Measurements from ENCODE around the gene MAP2K2. TPM values are rescaled to one million over a fixed set of nuclear protein-coding genes. Genes with fewer than 3 reads are reported as not detected.
A peak's percentile ranks its signal among the peaks of the same experiment; 100 is the strongest.

Gene MAP2K2
- total and polyA plus RNA-seq, 4 experiments from 2014 or later = 44.0 to 126 (median 113) TPM

GRCh38 chr19:4112367-4112766 lies 11.6 kb downstream of the MAP2K2 start:
- Histone ChIP-seq H3K4me1 (ENCODE audit: insufficient read depth, low read length) (peaks cover 54% of the 10 kb centered on the region), H3K36me3 (ENCODE audit: insufficient read depth, low read length) (peaks cover 16% of the 10 kb centered on the region), H3K27me3 (ENCODE audit: insufficient read depth, low read length) (no peaks in the 10 kb centered on the region), H3K27ac (ENCODE audit: low read depth, low read length) (no peak overlapping the region), H3K9me3 (ENCODE audit: control insufficient read depth in 1 of 2, low read length in 2 of 2) (no peaks in the 10 kb centered on the region), H3K4me3 (ENCODE audit: low read length in 2 of 2) (no peak overlapping the region)
- intact Hi-C loops (cut with micrococcal nuclease) = no loop called here
- CTCF ChIA-PET (ENCODE audit: partially characterized antibody) = interaction anchor here (0.9 kb wide), 1 partner anchor 124 kb away, joined by 5 read pairs; no protein-coding TSS in a partner anchor
- H3K9me3 Mint-ChIP-seq = no peaks in the 10 kb centered on the region
- POLR2A ChIA-PET (ENCODE audit: partially characterized antibody) = interaction anchor here (0.7 to 5.1 kb wide), 2 partner anchors 8 to 124 kb away, joined by 3 to 31 read pairs; no protein-coding TSS in a partner anchor
- peaks cover 10 to 53% of the 10 kb centered on the region in 2 donors for H3K36me3 Mint-ChIP-seq
- peak overlapping the region in 3 of 7 donors; percentile 4 to 68 (median 66) for H3K27ac Mint-ChIP-seq
- DNase-seq = no peak
- H3K27me3 Mint-ChIP-seq = no peaks in the 10 kb centered on the region
- H3K4me1 Mint-ChIP-seq = peaks cover 16 to 62% (median 35%) of the 10 kb centered on the region in 4 donors
- H3K4me3 Mint-ChIP-seq = no peak overlapping the region

GRCh38 chr19:4109626-4109945 lies 14.3 kb downstream of the MAP2K2 start:
- peak overlapping the region; percentile 60 for H3K27ac ChIP-seq (ENCODE audit: low read depth, low read length)
- H3K4me3 ChIP-seq (ENCODE audit: low read length in 2 of 2) = no peak overlapping the region

GRCh38 chr19:4108767-4109625 lies 14.9 kb downstream of the MAP2K2 start:
- Histone ChIP-seq H3K36me3 (ENCODE audit: insufficient read depth, low read length) (peaks cover 14% of the 10 kb centered on the region), H3K9me3 (ENCODE audit: control insufficient read depth in 1 of 2, low read length in 2 of 2) (no peaks in the 10 kb centered on the region), H3K4me3 (ENCODE audit: low read length in 2 of 2) (no peak overlapping the region), H3K4me1 (ENCODE audit: insufficient read depth, low read length) (peaks cover 56% of the 10 kb centered on the region), H3K27me3 (ENCODE audit: insufficient read depth, low read length) (no peaks in the 10 kb centered on the region), H3K27ac (ENCODE audit: low read depth, low read length) (peak overlapping the region; percentile 60)
- CTCF ChIA-PET (ENCODE audit: partially characterized antibody) = interaction anchor here (0.6 to 1.4 kb wide), 5 partner anchors 10 to 34 kb away, joined by 3 to 5 read pairs (median 3); no protein-coding TSS in a partner anchor
- Mint-ChIP-seq H3K36me3 (peaks cover 12 to 47% of the 10 kb centered on the region in 2 donors), H3K4me3 (peak overlapping the region; percentile 45 to 81 (median 68)), H3K4me1 (peaks cover 19 to 72% (median 40%) of the 10 kb centered on the region in 4 donors), H3K27me3 (no peaks in the 10 kb centered on the region), H3K27ac (peak overlapping the region; percentile 87 to 97 (median 95)), H3K9me3 (peaks cover 0 to 5% (median 0%) of the 10 kb centered on the region in 8 donors)
- intact Hi-C loops (cut with micrococcal nuclease) = loop anchor here (2.0 to 10.0 kb wide), 2 partner anchors 42 to 76 kb away; partner anchors contain the start of genes ANKRD24, SIRT6 and ZBTB7A
- peak; percentile 73 to 87 (median 77) for DNase-seq
- POLR2A ChIA-PET (ENCODE audit: partially characterized antibody) = interaction anchor here (0.8 to 3.2 kb wide), 13 partner anchors 8 to 124 kb away, joined by 3 to 16 read pairs (median 5); partner anchors contain the start of genes EEF2 and ZBTB7A

More at GRCh38 chr19:4109626-4109945, 14.3 kb downstream of the MAP2K2 start:
- no peaks in the 10 kb centered on the region for H3K27me3 ChIP-seq (ENCODE audit: insufficient read depth, low read length)
- ChIA-PET POLR2A (ENCODE audit: partially characterized antibody) (interaction anchor here (0.8 to 3.2 kb wide), 12 partner anchors 8 to 124 kb away, joined by 3 to 16 read pairs (median 4); partner anchors contain the start of genes EEF2 and ZBTB7A), CTCF (ENCODE audit: partially characterized antibody) (interaction anchor here (0.6 to 1.3 kb wide), 4 partner anchors 10 to 34 kb away, joined by 3 to 5 read pairs (median 4); no protein-coding TSS in a partner anchor)
- DNase-seq = no peak
- no peaks in the 10 kb centered on the region for H3K9me3 ChIP-seq (ENCODE audit: control insufficient read depth in 1 of 2, low read length in 2 of 2)
- Mint-ChIP-seq H3K36me3 (peaks cover 12 to 45% of the 10 kb centered on the region in 2 donors), H3K4me3 (peak overlapping the region in 3 of 8 donors; percentile 27 to 81 (median 71)), H3K27ac (peak overlapping the region; percentile 87 to 97 (median 95)), H3K4me1 (peaks cover 19 to 72% (median 38%) of the 10 kb centered on the region in 4 donors), H3K9me3 (peaks cover 0 to 5% (median 0%) of the 10 kb centered on the region in 8 donors), H3K27me3 (no peaks in the 10 kb centered on the region)
- H3K36me3 ChIP-seq (ENCODE audit: insufficient read depth, low read length) = peaks cover 14% of the 10 kb centered on the region
- intact Hi-C loops (cut with micrococcal nuclease) = loop anchor here (2.0 to 10.0 kb wide), 2 partner anchors 43 to 75 kb away; partner anchors contain the start of genes ANKRD24, SIRT6 and ZBTB7A
- H3K4me1 ChIP-seq (ENCODE audit: insufficient read depth, low read length) = peaks cover 56% of the 10 kb centered on the region

- Histone ChIP-seq H3K27me3 (ENCODE audit: insufficient read depth, low read length) (no peaks in the 10 kb centered on the region), H3K27ac (ENCODE audit: low read depth, low read length) (no peak overlapping the region), H3K36me3 (ENCODE audit: insufficient read depth, low read length) (peaks cover 28% of the 10 kb centered on the region), H3K4me1 (ENCODE audit: insufficient read depth, low read length) (peaks cover 42% of the 10 kb centered on the region), H3K4me3 (ENCODE audit: low read length in 2 of 2) (no peak overlapping the region), H3K9me3 (ENCODE audit: control insufficient read depth in 1 of 2, low read length in 2 of 2) (no peaks in the 10 kb centered on the region)
- ChIA-PET CTCF (ENCODE audit: partially characterized antibody) (interaction anchor here (1.5 kb wide), 1 partner anchor 36 kb away, joined by 9 read pairs; no protein-coding TSS in a partner anchor), POLR2A (ENCODE audit: partially characterized antibody) (interaction anchor here (2.4 to 3.6 kb wide), 5 partner anchors 12 to 341 kb away, joined by 9 to 57 read pairs (median 31); partner anchors contain the start of genes APBA3, MRPL54 and ZBTB7A)
- peaks cover 9 to 29% of the 10 kb centered on the region in 2 donors for H3K36me3 Mint-ChIP-seq
- H3K27me3 Mint-ChIP-seq = no peaks in the 10 kb centered on the region
- intact Hi-C loops (cut with micrococcal nuclease) = loop anchor here (10.0 kb wide), 1 partner anchor 82 kb away; the partner anchor contains the start of genes ANKRD24 and SIRT6
- peaks cover 0 to 5% (median 0%) of the 10 kb centered on the region in 8 donors for H3K9me3 Mint-ChIP-seq
- H3K4me1 Mint-ChIP-seq = peaks cover 15 to 43% (median 22%) of the 10 kb centered on the region in 4 donors
- H3K4me3 Mint-ChIP-seq = no peak overlapping the region
- DNase-seq = no peak
- H3K27ac Mint-ChIP-seq = peak overlapping the region in 1 of 7 donors; percentile 91
Observed at GRCh38 chr19:4103080-4103433, 20.9 kb downstream of the MAP2K2 start.

- H3K36me3 Mint-ChIP-seq = peaks cover 11 to 31% of the 10 kb centered on the region in 2 donors
- ChIA-PET CTCF (ENCODE audit: partially characterized antibody) (no interaction called here), POLR2A (ENCODE audit: partially characterized antibody) (no interaction called here)
- Histone ChIP-seq H3K27ac (ENCODE audit: low read depth, low read length) (no peak overlapping the region), H3K4me3 (ENCODE audit: low read length in 2 of 2) (no peak overlapping the region), H3K27me3 (ENCODE audit: insufficient read depth, low read length) (no peaks in the 10 kb centered on the region), H3K36me3 (ENCODE audit: insufficient read depth, low read length) (peaks cover 28% of the 10 kb centered on the region), H3K4me1 (ENCODE audit: insufficient read depth, low read length) (peaks cover 42% of the 10 kb centered on the region), H3K9me3 (ENCODE audit: control insufficient read depth in 1 of 2, low read length in 2 of 2) (no peaks in the 10 kb centered on the region)
- H3K4me3 Mint-ChIP-seq = no peak overlapping the region
- no peaks in the 10 kb centered on the region for H3K27me3 Mint-ChIP-seq
- intact Hi-C loops (cut with micrococcal nuclease) = loop anchor here (10.0 kb wide), 1 partner anchor 82 kb away; the partner anchor contains the start of genes ANKRD24 and SIRT6
- H3K27ac Mint-ChIP-seq = no peak overlapping the region
- no peak for DNase-seq
- H3K9me3 Mint-ChIP-seq = peaks cover 0 to 5% (median 0%) of the 10 kb centered on the region in 8 donors
- H3K4me1 Mint-ChIP-seq = peaks cover 13 to 38% (median 21%) of the 10 kb centered on the region in 4 donors
Observed at GRCh38 chr19:4102339-4103079, 21.4 kb downstream of the MAP2K2 start.

- Mint-ChIP-seq H3K27ac (no peak overlapping the region), H3K9me3 (peaks cover 0 to 5% (median 0%) of the 10 kb centered on the region in 8 donors), H3K27me3 (no peaks in the 10 kb centered on the region), H3K4me3 (no peak overlapping the region), H3K4me1 (peaks cover 7 to 29% (median 17%) of the 10 kb centered on the region in 4 donors), H3K36me3 (peaks cover 7 to 28% of the 10 kb centered on the region in 2 donors)
- H3K27ac ChIP-seq (ENCODE audit: low read depth, low read length) = no peak overlapping the region
- no peak overlapping the region for H3K4me3 ChIP-seq (ENCODE audit: low read length in 2 of 2)
- peaks cover 37% of the 10 kb centered on the region for H3K4me1 ChIP-seq (ENCODE audit: insufficient read depth, low read length)
- ChIA-PET POLR2A (ENCODE audit: partially characterized antibody) (interaction anchor here (1.0 kb wide), 1 partner anchor 117 kb away, joined by 3 read pairs; no protein-coding TSS in a partner anchor), CTCF (ENCODE audit: partially characterized antibody) (no interaction called here)
- no peaks in the 10 kb centered on the region for H3K27me3 ChIP-seq (ENCODE audit: insufficient read depth, low read length)
- no peaks in the 10 kb centered on the region for H3K9me3 ChIP-seq (ENCODE audit: control insufficient read depth in 1 of 2, low read length in 2 of 2)
- H3K36me3 ChIP-seq (ENCODE audit: insufficient read depth, low read length) = peaks cover 28% of the 10 kb centered on the region
- intact Hi-C loops (cut with micrococcal nuclease) = loop anchor here (10.0 kb wide), 1 partner anchor 83 kb away; the partner anchor contains the start of genes ANKRD24 and SIRT6
- no peak for DNase-seq
Observed at GRCh38 chr19:4101496-4101770, 22.5 kb downstream of the MAP2K2 start.

All from CD4-positive, alpha-beta memory T cell (primary cell).